ENCODE data around the gene DEFB132. TPM values are rescaled to one million over a fixed set of nuclear protein-coding genes. Genes with fewer than 3 reads are reported as not detected.

Gene DEFB132
- total RNA-seq, 1 donor from 2014 or later = not detected

DNA sequence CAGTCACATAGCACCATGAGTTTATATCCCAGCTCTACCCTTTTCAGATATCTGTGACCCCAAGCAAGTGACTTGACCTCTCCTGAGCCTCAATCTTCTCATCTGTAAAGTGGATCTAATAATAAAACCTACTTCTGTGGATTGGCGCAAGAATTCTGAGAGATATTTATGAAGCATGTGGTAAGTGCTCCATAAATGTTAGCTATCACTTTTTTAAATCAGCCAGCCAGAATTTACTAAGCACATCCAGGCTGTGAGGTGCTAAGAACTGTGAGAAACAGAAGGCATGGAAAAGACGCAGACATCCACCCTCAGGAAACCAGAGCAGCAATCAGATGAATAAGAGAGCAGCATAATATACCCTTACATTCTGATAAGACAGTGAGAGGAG lies 32.2 kb downstream of the DEFB132 start:
- ATAC-seq (no peak), DNase-seq (no peak)
- no peaks in the 10 kb centered on the region for H3K9me3 ChIP-seq
- intact Hi-C loops (cut with DNase I) = no loop called here
- peak overlapping the region; percentile 74 for H3K27ac ChIP-seq
- peak overlapping the region; percentile 68 for H3K4me3 ChIP-seq
- TF ChIP-seq, protein P1, sequence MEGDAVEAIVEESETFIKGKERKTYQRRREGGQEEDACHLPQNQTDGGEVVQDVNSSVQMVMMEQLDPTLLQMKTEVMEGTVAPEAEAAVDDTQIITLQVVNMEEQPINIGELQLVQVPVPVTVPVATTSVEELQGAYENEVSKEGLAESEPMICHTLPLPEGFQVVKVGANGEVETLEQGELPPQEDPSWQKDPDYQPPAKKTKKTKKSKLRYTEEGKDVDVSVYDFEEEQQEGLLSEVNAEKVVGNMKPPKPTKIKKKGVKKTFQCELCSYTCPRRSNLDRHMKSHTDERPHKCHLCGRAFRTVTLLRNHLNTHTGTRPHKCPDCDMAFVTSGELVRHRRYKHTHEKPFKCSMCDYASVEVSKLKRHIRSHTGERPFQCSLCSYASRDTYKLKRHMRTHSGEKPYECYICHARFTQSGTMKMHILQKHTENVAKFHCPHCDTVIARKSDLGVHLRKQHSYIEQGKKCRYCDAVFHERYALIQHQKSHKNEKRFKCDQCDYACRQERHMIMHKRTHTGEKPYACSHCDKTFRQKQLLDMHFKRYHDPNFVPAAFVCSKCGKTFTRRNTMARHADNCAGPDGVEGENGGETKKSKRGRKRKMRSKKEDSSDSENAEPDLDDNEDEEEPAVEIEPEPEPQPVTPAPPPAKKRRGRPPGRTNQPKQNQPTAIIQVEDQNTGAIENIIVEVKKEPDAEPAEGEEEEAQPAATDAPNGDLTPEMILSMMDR (IDR thresholded peaks at IDR 0.05) = no peak
- no peaks in the 10 kb centered on the region for H3K27me3 ChIP-seq (ENCODE audit: low read depth)
- H3K4me1 ChIP-seq = peaks cover 17% of the 10 kb centered on the region
- no peaks in the 10 kb centered on the region for H3K36me3 ChIP-seq

DNA sequence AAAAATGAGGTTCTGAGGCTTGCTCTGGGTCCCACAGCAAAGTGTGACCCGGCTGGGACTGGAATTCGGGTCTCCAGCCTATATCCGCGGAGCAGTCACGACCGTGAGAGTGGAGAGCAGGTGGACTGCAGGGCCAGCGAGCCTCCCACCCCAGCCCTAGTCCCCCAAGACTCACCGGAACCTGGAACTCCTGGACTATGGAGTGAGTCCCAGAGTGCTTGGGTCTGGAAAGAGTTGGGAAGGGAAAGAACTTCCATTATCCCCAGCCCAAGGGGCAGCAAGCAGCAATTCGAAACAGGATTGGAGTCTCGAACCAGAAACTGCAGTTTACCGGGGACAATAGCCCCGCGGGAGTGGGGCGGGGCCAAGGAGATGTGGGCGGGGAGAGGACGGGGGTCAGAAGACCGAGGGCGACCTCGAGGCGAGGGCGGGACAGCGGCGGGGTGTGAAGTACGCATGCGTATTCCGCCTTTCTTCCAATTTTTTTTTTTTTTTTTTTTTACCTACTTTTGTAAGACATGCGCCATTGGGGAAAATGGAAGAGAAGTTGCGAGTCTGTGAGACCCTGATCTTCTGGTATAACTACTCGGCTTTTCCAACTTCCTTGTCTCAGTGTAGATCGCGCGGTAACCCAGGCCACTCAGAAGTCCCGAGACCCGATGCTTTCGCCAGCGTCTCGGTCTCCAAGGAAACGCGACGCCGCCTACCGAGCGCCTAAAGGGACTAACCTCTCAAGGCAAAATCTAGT lies 32.7 kb downstream of the DEFB132 start, which contains the start of gene C20orf96:
Gene C20orf96 (minus strand): TSS at position 667 of the 748 bp plus-strand sequence. CDS start 140 bp downstream, at position 527.
- ATAC-seq (peak; percentile 99), DNase-seq (peak; percentile 96)
- no peaks in the 10 kb centered on the region for H3K27me3 ChIP-seq (ENCODE audit: low read depth)
- H3K36me3 ChIP-seq = no peaks in the 10 kb centered on the region
- peak within 1 kb of the TSS; percentile 74 for H3K27ac ChIP-seq
- peaks cover 17% of the 10 kb centered on the region for H3K4me1 ChIP-seq
- TF ChIP-seq, protein P1 (IDR thresholded peaks at IDR 0.05) = peak; percentile 46
- intact Hi-C loops (cut with DNase I) = no loop called here
- no peaks in the 10 kb centered on the region for H3K9me3 ChIP-seq
- peak within 1 kb of the TSS; percentile 68 for H3K4me3 ChIP-seq

GRCh38 chr20:294602-295001 lies 37.1 kb downstream of the DEFB132 start:
- Histone ChIP-seq H3K36me3 (no peaks in the 10 kb centered on the region), H3K9me3 (no peaks in the 10 kb centered on the region), H3K27ac (no peak overlapping the region), H3K4me3 (no peak overlapping the region), H3K4me1 (peaks cover 32% of the 10 kb centered on the region), H3K27me3 (ENCODE audit: low read depth) (no peaks in the 10 kb centered on the region)
- intact Hi-C loops (cut with DNase I) = no loop called here
- no peak for DNase-seq
- no peak for ATAC-seq
- TF ChIP-seq, protein P1 (IDR thresholded peaks at IDR 0.05) = no peak

GRCh38 chr20:295804-296203 lies 38.3 kb downstream of the DEFB132 start:
- no peak for DNase-seq
- H3K27me3 ChIP-seq (ENCODE audit: low read depth) = no peaks in the 10 kb centered on the region
- no peak for ATAC-seq
- H3K27ac ChIP-seq = no peak overlapping the region
- intact Hi-C loops (cut with DNase I) = no loop called here
- peaks cover 39% of the 10 kb centered on the region for H3K4me1 ChIP-seq
- H3K9me3 ChIP-seq = no peaks in the 10 kb centered on the region
- no peak overlapping the region for H3K4me3 ChIP-seq
- H3K36me3 ChIP-seq = no peaks in the 10 kb centered on the region
- TF ChIP-seq, protein P1 (IDR thresholded peaks at IDR 0.05) = no peak

GRCh38 chr20:297098-297924 lies 39.8 kb downstream of the DEFB132 start, which contains the start of gene ZCCHC3:
Gene ZCCHC3 (plus strand): TSS chr20:297570. CDS start chr20:297587, 17 bp downstream.
- Histone ChIP-seq H3K4me1 (peaks cover 44% of the 10 kb centered on the region), H3K4me3 (peak within 1 kb of the TSS; percentile 76), H3K36me3 (no peaks in the 10 kb centered on the region), H3K27me3 (ENCODE audit: low read depth) (no peaks in the 10 kb centered on the region), H3K9me3 (no peaks in the 10 kb centered on the region), H3K27ac (peak within 1 kb of the TSS; percentile 99)
- TF ChIP-seq, protein P1 (IDR thresholded peaks at IDR 0.05) = peak; percentile 32
- ATAC-seq (peak; percentile 92 to 94), DNase-seq (peak; percentile 94)
- intact Hi-C loops (cut with DNase I) = no loop called here

Data from lower lobe of right lung (tissue), 2 donors.